Fibroblast of peridontal ligament (primary cell): Measurements from ENCODE around the gene FAM240A.
"Not testable (repeated sequence)": the region's sequence is repeated elsewhere in the genome, so short reads cannot be mapped to it uniquely, and the experiment has no call there.

Experiments
- DNase-seq: peaks from one replicate; pipeline ENCODE4 v3.0.0-alpha.2; 2010; ENCODE audit errors: extremely low read depth

FAM240A gene

GRCh38 chr3:46612324-46612723, at the start of gene FAM240A:
Gene FAM240A, plus strand, starts transcription at chr3:46612525. Its CDS starts 159 bp downstream, at chr3:46612684.
- peak; percentile 80 for DNase-seq

GRCh38 chr3:46564190-46565021, 47.9 kb upstream of the FAM240A start:
- no peak for DNase-seq

- no peak for DNase-seq
Measured at GRCh38 chr3:46565077-46565476, 47.2 kb upstream of the FAM240A start.

GRCh38 chr3:46565607-46566039, 46.7 kb upstream of the FAM240A start:
- DNase-seq: no peak

GRCh38 chr3:46566040-46566641, 46.2 kb upstream of the FAM240A start, which contains the start of gene LRRC2:
Gene LRRC2, minus strand, starts transcription at chr3:46566302. Its CDS starts 14,711 bp downstream, at chr3:46551591.
- peak; percentile 79 for DNase-seq

- DNase-seq: no peak
Measured at GRCh38 chr3:46571684-46572083, 40.6 kb upstream of the FAM240A start.

- no peak for DNase-seq
Measured at GRCh38 chr3:46573701-46574100, 38.6 kb upstream of the FAM240A start.

- no peak for DNase-seq
Measured at GRCh38 chr3:46574243-46574646, 38.1 kb upstream of the FAM240A start.

- DNase-seq: no peak
Measured at GRCh38 chr3:46574881-46575576, 37.3 kb upstream of the FAM240A start.

GRCh38 chr3:46575577-46576222, 36.6 kb upstream of the FAM240A start:
- no peak for DNase-seq

GRCh38 chr3:46576386-46576785, 35.9 kb upstream of the FAM240A start:
- DNase-seq: no peak

GRCh38 chr3:46576879-46577278, 35.4 kb upstream of the FAM240A start:
- DNase-seq: no peak

- not testable (repeated sequence) for DNase-seq
Measured at GRCh38 chr3:46577580-46578249, 34.6 kb upstream of the FAM240A start.

- DNase-seq: no peak
Measured at GRCh38 chr3:46578973-46579755, 33.2 kb upstream of the FAM240A start.

GRCh38 chr3:46579756-46580286, 32.5 kb upstream of the FAM240A start:
- no peak for DNase-seq

- no peak for DNase-seq
Measured at GRCh38 chr3:46580675-46581074, 31.6 kb upstream of the FAM240A start.

- DNase-seq: no peak
Measured at GRCh38 chr3:46584598-46585467, 27.5 kb upstream of the FAM240A start.

- DNase-seq: no peak
Measured at GRCh38 chr3:46585799-46586693, 26.3 kb upstream of the FAM240A start.
